H9 (cell line): ENCODE results near the gene CADPS. TPM values are rescaled to one million over a fixed set of nuclear protein-coding genes. Genes with fewer than 3 reads are reported as not detected.

Experiments used
- DNase-seq: peaks from one replicate; pipeline ENCODE4 v3.0.0-alpha.2; 2017
- H2AFZ ChIP-seq: one replicate; pipeline ENCODE4 v1.6.1; 2013; ENCODE audit warnings: mild to moderate bottlenecking, low read length, control low read depth, moderate library complexity
- H2AK5ac ChIP-seq: 2 replicates; pipeline ENCODE4 v1.6.1; 2013; ENCODE audit warnings: low read length, control low read depth, mixed read lengths; ENCODE audit not compliant: insufficient read length
- H2BK120ac ChIP-seq: one replicate; pipeline ENCODE4 v1.6.1; 2013; ENCODE audit warnings: low read depth, mild to moderate bottlenecking, low read length, control low read depth, inconsistent platforms; ENCODE audit not compliant: poor library complexity, severe bottlenecking
- H2BK12ac ChIP-seq: 2 replicates; pipeline ENCODE4 v1.6.1; 2013; ENCODE audit warnings: low read length, control low read depth, mixed read lengths, low read depth; ENCODE audit not compliant: insufficient read length
- H2BK15ac ChIP-seq: 2 replicates; pipeline ENCODE4 v1.6.1; 2013; ENCODE audit warnings: low read depth, low read length, control low read depth
- H2BK20ac ChIP-seq: one replicate; pipeline ENCODE4 v1.6.1; 2013; ENCODE audit warnings: low read depth, mild to moderate bottlenecking, low read length, control low read depth, inconsistent platforms; ENCODE audit not compliant: poor library complexity, severe bottlenecking
- H2BK5ac ChIP-seq: 2 replicates; pipeline ENCODE4 v1.6.1; 2013; ENCODE audit warnings: low read length, control low read depth, mixed read lengths; ENCODE audit not compliant: insufficient read length
- H3K14ac ChIP-seq: 2 replicates; pipeline ENCODE4 v1.6.1; 2013; ENCODE audit warnings: low read length, control low read depth; ENCODE audit not compliant: insufficient read depth
- H3K18ac ChIP-seq: 2 replicates; pipeline ENCODE4 v1.6.1; 2013; ENCODE audit warnings: low read depth, mild to moderate bottlenecking, mixed read lengths, low read length, control low read depth; ENCODE audit not compliant: insufficient read length
- H3K23ac ChIP-seq: 2 replicates; pipeline ENCODE4 v1.6.1; 2013; ENCODE audit warnings: low read length, control low read depth, mixed read lengths, low read depth; ENCODE audit not compliant: insufficient read length
- H3K23me2 ChIP-seq: 2 replicates; pipeline ENCODE4 v1.6.1; 2013; ENCODE audit warnings: low read depth, mild to moderate bottlenecking, mixed read lengths, low read length, control low read depth; ENCODE audit not compliant: insufficient read length, poor library complexity, severe bottlenecking
- H3K27ac ChIP-seq: 2 replicates; pipeline ENCODE4 v1.5.1; 2013; ENCODE audit warnings: low read length, control low read depth, mixed read lengths, low read depth; ENCODE audit not compliant: insufficient read length
- H3K27me3 ChIP-seq: 2 replicates; pipeline ENCODE4 v1.6.1; 2013; ENCODE audit warnings: low read length, control low read depth, inconsistent platforms; ENCODE audit not compliant: insufficient read depth
- H3K4ac ChIP-seq: 2 replicates; pipeline ENCODE4 v1.6.1; 2013; ENCODE audit warnings: low read depth, mild to moderate bottlenecking, control low read depth, inconsistent platforms, low read length, moderate library complexity
- H3K4me1 ChIP-seq: 2 replicates; pipeline ENCODE4 v1.6.1; 2013; ENCODE audit warnings: low read length, control low read depth, inconsistent platforms; ENCODE audit not compliant: insufficient read depth
- H3K4me2 ChIP-seq: 2 replicates; pipeline ENCODE4 v1.6.1; 2013; ENCODE audit warnings: low read length, control low read depth, mixed read lengths; ENCODE audit not compliant: insufficient read length, insufficient read depth
- H3K56ac ChIP-seq: 2 replicates; pipeline ENCODE4 v1.6.1; 2013; ENCODE audit warnings: low read depth, mild to moderate bottlenecking, mixed read lengths, low read length, control low read depth; ENCODE audit not compliant: insufficient read length
- H3K79me1 ChIP-seq: 2 replicates; pipeline ENCODE4 v1.6.1; 2013; ENCODE audit warnings: low read depth, mild to moderate bottlenecking, moderate library complexity, low read length, control low read depth, inconsistent platforms; ENCODE audit not compliant: insufficient read depth, poor library complexity, severe bottlenecking
- H3K79me2 ChIP-seq: 2 replicates; pipeline ENCODE4 v1.6.1; 2013; ENCODE audit warnings: low read length, control low read depth, inconsistent platforms; ENCODE audit not compliant: insufficient read depth
- H3K9ac ChIP-seq: 2 replicates; pipeline ENCODE4 v1.6.1; 2013; ENCODE audit warnings: low read length, control low read depth, mixed read lengths; ENCODE audit not compliant: insufficient read length; ENCODE audit errors: extremely low read depth
- H3K9me3 ChIP-seq: one replicate; pipeline ENCODE4 v1.6.1; 2013; ENCODE audit warnings: low read depth, low read length, inconsistent platforms; ENCODE audit not compliant: control insufficient read depth
- H3T11ph ChIP-seq: one replicate; pipeline ENCODE4 v1.6.1; 2013; ENCODE audit warnings: mild to moderate bottlenecking, low read length, control low read depth, inconsistent platforms
- H4K20me1 ChIP-seq: one replicate; pipeline ENCODE4 v1.6.1; 2013; ENCODE audit not compliant: control insufficient read depth, insufficient read length, insufficient read depth
- H4K5ac ChIP-seq: 2 replicates; pipeline ENCODE4 v1.6.1; 2013; ENCODE audit warnings: low read depth, mild to moderate bottlenecking, mixed read lengths, low read length, control low read depth; ENCODE audit not compliant: insufficient read length
- H4K8ac ChIP-seq: replicated peaks from 2 replicates; pipeline ENCODE4 v1.6.1; 2013; ENCODE audit warnings: low read length, control low read depth, mixed read lengths, low read depth; ENCODE audit not compliant: insufficient read length
- H4K91ac ChIP-seq: 2 replicates; pipeline ENCODE4 v1.6.1; 2013; ENCODE audit warnings: low read depth, mild to moderate bottlenecking, moderate library complexity, mixed read lengths, low read length, control low read depth; ENCODE audit not compliant: insufficient read length
- H3K27ac Mint-ChIP-seq, 3 experiments: 2 replicates in 2 of 3; 3 replicates in 1 of 3; pipeline ENCODE4 v1.8.0; 2020 to 2021; ENCODE audit warnings: mixed read lengths in 3 of 3, mild to moderate bottlenecking in 1 of 3, moderate library complexity in 1 of 3
- H3K27me3 Mint-ChIP-seq: 2 replicates; pipeline ENCODE4 v1.8.0; 2021; ENCODE audit warnings: low read depth, mild to moderate bottlenecking, moderate library complexity, mixed read lengths
- H3K36me3 Mint-ChIP-seq, 3 experiments: 2 replicates in 2 of 3; 3 replicates in 1 of 3; pipeline ENCODE4 v1.8.0; 2020 to 2021; ENCODE audit warnings: low read depth in 3 of 3, mixed read lengths in 3 of 3; ENCODE audit not compliant: insufficient read depth in 1 of 3
- H3K4me1 Mint-ChIP-seq, 2 experiments: 2 replicates each; pipeline ENCODE4 v1.8.0; 2020; ENCODE audit warnings: mixed read lengths in 2 of 2
- H3K4me3 Mint-ChIP-seq, 2 experiments: 2 replicates in 1 of 2; 3 replicates in 1 of 2; pipeline ENCODE4 v1.8.0; 2020 to 2021; ENCODE audit warnings: mild to moderate bottlenecking in 2 of 2, mixed read lengths in 2 of 2, moderate library complexity in 1 of 2
- H3K9me3 Mint-ChIP-seq, 2 experiments: 2 replicates in 1 of 2; 3 replicates in 1 of 2; pipeline ENCODE4 v1.8.0; 2020; ENCODE audit warnings: mild to moderate bottlenecking in 2 of 2, mixed read lengths in 2 of 2, moderate library complexity in 1 of 2
- CTCF ChIP-seq: fragments of 200-600 bp; sonication (generic); conservative IDR thresholded peaks from 3 replicates; pipeline ENCODE4 v1.8.0; 2021; ENCODE audit warnings: antibody characterized with exemption, mild to moderate bottlenecking
- WGBS: extraction: QIAGEN DNeasy Blood & Tissue Kit; methylation state at CpG from one replicate; pipeline ENCODE4 v1.1.7; 2013; ENCODE audit warnings: missing lambda C conversion rate, low lambda C conversion rate, mixed read lengths; ENCODE audit not compliant: insufficient read length; ENCODE audit errors: extremely low coverage; 5-methylcytosine and 5-hydroxymethylcytosine counted together
- total RNA-seq: library from RNA; stranded (reverse); gene quantifications from 2 replicates; pipeline ENCODE4 v1.2.1, GENCODE V29; 2021

The CADPS gene
- total RNA-seq, 1 experiment from 2014 or later: 6.6 TPM

- Histone ChIP-seq H2BK20ac (no peak overlapping the region), H2BK12ac (no peak overlapping the region), H3K4ac (no peak overlapping the region), H3K4me1 (peaks cover 2% of the 10 kb centered on the region; the same call in 1 of the 2 replicates), H2BK120ac (no peak overlapping the region), H3K23me2 (no peaks in the 10 kb centered on the region), H2AFZ (no peak overlapping the region), H3K9me3 (no peaks in the 10 kb centered on the region), H3K27me3 (no peaks in the 10 kb centered on the region), H2AK5ac (no peak overlapping the region), H4K91ac (no peak overlapping the region), H3K79me2 (no peaks in the 10 kb centered on the region), H3K79me1 (no peaks in the 10 kb centered on the region), H3K23ac (no peak overlapping the region), H3K27ac (no peak overlapping the region), H4K20me1 (no peaks in the 10 kb centered on the region), H4K5ac (no peak overlapping the region), H3K14ac (no peak overlapping the region), H3K56ac (no peak overlapping the region), H4K8ac (no peak overlapping the region), H3K4me2 (no peak overlapping the region), H3K9ac (no peak overlapping the region), H2BK15ac (no peak overlapping the region), H3K18ac (no peak overlapping the region), H3T11ph (no peak overlapping the region), H2BK5ac (no peak overlapping the region)
- Mint-ChIP-seq H3K27ac (no peak overlapping the region), H3K36me3 (no peaks in the 10 kb centered on the region), H3K27me3 (no peaks in the 10 kb centered on the region), H3K4me1 (peaks cover 4 to 9% of the 10 kb centered on the region in 2 experiments; a peak in 3 of 4 replicates), H3K4me3 (no peak overlapping the region), H3K9me3 (no peaks in the 10 kb centered on the region)
- WGBS: no CpG with 5 or more reads among the region's 1 CpG
- TF ChIP-seq CTCF: no peak
- DNase-seq: no peak
Measured at GRCh38 chr3:62822905-62823304, 52.3 kb downstream of the CADPS start.
